Islet of Langerhans (tissue), 1 donor: Measurements from ENCODE around the gene WFDC9.
"Not testable (repeated sequence)": the region's sequence is repeated elsewhere in the genome, so short reads cannot be mapped to it uniquely, and the experiment has no call there.

Experiments
- FAIRE-seq: peaks from one replicate; lab custom pipeline; 2011; peaks lifted over from hg19 to GRCh38; lab: Jason Lieb, UNC

The WFDC9 gene

DNA sequence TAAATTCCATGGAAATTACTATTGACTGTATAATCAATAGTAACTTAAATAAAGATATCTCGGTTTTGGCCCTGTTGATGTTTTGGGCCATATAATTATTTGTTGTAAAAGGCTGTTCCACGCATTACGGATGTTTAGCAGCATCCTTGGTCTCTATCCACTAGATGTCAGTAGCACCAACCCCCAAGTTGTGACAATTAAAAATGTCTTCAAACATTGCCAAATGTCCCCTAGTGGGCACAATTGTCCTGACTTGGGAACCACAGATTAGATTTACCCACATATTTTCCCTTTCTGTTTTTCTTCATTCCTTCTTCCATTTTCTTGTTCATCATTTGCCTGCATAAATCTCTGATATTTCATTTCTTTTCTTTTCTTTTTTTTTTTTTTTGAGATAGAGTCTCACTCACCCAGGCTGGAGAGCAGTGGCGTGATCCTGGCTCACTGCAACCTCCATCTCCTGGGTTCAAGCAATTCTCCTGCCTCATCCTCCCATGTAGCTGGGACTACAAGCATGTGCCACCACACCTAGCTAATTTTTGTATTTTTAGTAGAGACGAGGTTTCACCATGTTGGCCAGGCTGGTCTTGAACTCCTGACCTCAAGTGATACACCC lies 38.4 kb downstream of the WFDC9 start:
- FAIRE-seq = no peak

DNA sequence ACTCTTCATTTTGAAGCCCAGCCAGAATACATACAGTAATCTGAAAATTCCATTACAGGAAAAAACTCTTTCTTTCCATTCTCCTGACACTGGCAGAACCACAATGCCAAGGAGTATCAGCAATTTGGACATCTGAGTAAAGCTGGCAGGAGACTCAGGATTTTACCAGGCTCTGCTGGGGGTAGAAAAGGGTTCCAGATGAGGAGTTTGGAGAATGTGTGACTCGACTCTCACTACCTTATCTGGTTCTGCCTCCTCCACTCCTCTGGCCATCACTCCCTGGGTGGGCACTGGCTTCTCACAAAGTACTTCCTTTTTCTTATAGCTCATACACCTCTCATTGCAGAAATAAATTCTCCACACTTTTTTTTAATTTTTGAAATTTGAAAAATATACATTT lies 41.4 kb downstream of the WFDC9 start:
- FAIRE-seq = no peak

DNA sequence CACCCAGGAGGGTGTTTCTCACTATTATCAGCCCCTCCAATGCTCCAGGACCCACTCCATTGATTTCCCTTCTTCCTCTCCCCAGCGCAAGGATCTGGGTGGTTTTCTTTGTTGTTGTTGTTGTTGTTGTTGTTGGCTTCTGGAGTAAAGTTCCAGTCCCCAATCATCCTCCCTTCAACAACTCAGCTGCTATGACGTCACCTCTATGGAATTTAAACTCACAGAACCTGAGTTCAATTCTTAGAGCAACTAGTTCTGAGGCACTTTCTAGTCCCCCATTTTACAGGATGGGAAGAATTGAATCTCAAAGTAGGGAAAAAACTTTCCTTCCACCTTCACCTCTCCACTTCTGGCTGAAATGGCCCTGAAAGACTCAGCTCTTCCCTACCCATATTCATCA lies 42.3 kb downstream of the WFDC9 start:
- FAIRE-seq = no peak

DNA sequence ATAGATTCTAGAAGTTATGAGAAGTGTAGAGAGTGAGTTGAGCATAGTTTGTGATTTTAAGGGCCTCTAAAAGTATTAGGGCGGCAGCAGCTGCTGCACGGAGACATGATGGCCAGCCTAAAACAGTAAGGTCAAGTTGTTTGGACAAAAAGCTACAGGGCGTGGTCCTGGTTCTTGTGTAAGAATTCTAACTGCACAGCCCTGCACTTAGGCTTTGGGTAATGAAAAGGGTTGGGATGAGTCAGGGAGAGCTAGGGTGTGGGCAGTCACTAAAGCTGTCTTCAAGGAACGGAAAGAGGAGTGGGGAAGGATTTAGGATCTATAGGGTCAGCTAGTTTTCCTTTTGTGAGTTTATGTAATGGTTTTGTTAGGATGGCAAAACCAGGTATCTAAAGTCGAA lies 45.1 kb downstream of the WFDC9 start:
- not testable (repeated sequence) for FAIRE-seq

DNA sequence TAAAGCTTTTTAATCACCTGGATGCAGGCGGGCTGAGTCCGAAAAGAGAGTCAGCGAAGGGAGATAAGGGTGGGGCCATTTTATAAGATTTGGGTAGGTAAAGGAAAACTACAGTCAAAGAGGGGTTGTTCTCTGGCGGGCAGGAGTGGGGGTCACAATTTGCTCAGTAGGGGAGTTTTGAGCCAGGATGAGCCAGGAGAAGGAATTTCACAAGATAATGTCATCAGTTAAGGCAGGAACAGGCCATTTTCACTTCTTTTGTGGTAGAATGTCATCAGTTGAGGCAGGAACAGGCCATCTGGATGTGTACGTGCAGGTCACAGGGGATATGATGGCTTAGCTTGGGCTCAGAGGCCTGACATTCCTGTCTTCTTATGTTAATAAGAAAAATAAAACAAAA lies 46.8 kb downstream of the WFDC9 start:
- FAIRE-seq = not testable (repeated sequence)

DNA sequence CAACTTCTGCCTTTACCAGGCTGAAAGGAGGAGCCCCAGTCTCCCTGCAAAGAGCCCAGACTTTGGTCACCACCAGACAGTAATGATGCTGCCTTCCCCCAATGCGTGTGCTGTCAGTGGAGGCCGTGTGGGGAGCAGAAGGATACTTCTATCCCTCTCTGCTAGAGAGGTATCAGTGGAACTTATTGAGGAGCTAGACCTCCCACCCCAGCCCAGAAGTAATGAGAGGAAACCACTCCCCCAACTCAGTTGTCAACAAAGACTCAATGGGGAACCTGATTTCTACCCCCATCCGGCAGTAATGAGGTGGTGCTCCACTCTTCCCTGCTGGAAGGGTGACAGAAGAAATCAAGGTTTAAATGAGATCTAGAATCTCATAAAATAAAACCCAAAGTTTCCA lies 47.6 kb downstream of the WFDC9 start:
- no peak for FAIRE-seq

DNA sequence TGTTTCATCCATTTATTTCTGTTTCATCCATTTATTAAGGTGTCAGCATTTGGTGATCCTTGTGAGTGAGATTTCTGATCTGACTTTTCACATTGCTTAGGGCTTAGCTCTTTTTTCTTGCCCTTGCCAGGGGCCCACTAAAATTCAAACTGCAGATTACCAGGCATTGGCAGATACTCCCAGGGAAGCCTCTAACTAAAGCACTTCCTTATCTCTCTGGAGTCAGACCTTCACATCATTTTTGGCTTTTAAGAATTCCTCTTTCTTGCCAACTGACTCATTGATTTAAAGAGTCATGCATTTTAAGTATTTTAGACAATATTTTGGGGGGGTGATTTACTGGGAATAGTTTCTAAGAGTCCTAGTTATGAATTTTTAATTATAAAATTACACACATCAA lies 49.4 kb downstream of the WFDC9 start:
- no peak for FAIRE-seq

DNA sequence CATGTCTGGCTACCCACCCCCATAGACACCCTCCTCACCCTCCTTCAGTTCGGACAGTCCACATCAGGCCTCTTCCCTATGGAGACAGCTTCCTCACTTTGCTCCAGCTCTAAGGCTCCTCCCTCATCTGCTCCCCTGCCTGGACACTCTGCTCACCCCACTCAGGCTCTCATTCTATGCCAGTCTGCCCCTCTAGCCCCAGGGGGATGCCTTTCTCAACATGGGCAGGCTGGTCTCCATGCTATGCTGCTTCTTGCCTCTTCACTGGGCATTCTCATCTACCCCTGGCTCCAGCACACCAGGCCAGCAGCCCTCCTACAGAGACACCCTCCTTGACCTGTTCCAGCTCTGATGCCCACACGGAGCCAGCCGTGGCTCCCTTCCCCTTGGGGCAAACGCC lies 51.9 kb downstream of the WFDC9 start, which contains the start of gene WFDC8:
Gene WFDC8, minus strand, starts transcription at position 101 of the 400 bp plus-strand sequence. Its CDS starts 37 bp downstream, at position 64.
- no peak for FAIRE-seq

DNA sequence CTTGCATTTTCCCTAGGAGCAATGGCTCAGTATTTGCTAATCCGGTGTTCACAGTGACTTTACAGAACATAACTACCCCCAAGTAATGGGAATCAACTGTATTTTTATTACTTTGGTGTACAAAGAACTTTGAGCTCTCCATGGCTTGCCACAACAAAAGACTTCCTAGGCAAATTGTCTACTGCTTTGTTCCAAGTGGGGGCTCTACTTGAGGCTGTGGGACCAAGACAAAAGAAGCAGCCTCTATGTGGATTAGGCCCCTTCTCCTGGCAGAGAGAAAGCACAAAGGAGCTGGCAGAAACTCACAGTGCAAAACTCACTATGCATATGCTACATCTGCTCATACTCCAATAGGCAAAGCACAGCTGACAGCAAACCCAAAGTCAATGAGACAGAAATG lies 52.9 kb downstream of the WFDC9 start:
- FAIRE-seq = no peak

DNA sequence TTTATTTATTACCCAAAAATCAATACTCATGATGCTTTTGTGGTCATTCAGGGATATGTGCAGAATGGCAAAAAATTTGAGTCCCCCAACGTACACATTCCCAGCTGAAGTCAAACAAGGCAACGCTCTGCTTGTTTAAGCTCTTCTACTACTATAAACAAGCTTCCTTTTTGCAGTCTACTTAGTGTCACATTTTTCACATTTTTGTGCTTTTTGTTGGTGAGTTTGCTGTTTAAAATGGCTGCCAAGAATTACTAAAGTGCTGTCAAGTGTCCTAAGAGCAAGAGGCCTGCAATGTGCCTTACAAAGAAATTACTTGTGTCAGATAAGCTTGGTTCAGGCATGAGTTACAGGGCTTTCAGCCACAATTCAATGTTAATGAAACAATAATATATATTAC lies 54.1 kb downstream of the WFDC9 start:
- no peak for FAIRE-seq

DNA sequence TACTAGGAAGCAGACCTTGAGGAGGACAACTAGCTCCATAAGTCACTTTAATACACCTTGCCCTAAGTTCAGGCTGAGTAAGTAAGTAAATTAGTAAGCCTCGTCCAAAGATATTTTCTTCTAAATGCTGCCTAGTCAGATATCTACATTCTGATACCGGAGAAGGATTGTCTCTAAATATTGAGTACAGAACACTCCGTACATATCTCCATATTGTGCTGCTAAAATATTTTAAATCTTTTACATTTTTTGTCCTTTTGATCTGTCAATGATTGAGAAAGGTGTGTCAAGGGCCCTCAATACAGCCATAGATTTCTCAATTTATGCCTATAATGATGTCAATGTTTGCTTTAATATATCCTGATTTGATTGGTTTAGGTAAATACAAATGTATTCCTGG lies 55.2 kb downstream of the WFDC9 start:
- FAIRE-seq = no peak

DNA sequence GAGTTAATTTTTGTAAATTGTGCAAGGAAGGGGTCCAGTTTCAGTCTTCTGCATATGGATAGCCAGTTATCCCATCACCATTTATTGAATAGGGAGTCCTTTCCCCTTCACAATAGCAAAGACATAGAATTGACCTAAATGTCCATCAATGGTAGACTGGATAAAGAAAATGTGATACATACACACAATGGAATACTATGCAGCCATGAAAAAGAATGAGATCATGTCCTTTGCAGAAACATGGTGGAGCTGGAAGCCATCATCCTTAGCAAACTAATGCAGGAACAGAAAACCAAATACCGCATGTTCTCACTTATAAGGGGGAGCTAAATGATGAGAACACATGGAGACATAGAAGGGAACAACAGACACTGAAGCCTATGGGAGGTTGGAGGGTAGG lies 61.4 kb downstream of the WFDC9 start:
- FAIRE-seq = not testable (repeated sequence)

DNA sequence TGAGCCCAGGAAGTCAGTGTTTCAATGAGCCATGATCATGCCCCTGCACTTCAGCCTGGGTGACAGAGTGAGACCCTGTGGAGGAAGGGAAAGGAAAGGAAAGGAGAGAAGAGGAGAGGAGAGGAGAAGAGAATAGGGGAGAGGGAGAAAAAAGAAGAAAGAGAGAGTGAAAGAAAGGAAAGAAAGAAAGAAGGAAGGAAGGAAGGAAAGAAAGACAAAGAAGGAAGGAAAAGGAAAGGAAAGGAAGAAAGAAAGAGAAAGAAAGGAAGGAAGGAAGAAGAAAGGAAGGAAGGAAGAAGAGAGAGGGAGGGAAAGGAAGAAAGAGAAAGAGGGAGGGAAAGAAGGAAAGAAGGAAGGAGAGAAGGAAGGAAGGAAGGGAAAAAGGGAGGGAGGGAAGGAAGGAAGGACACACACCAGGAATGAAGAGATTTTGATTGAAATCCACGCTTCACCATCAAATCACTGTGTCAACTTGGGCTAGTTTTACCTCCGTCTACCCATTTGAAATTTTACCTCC lies 66.3 kb downstream of the WFDC9 start:
- no peak for FAIRE-seq
